Activated B cell treated with CpG ODN at 0.5 μM for 24 hours (primary cell): ENCODE measurements around the gene GFAP. TPM values are rescaled to one million over a fixed set of nuclear protein-coding genes. Genes with fewer than 3 reads are reported as not detected.

Source experiments
- ATAC-seq: fragments of 200-7000 bp; cut with Tn5 transposase; one replicate; pipeline ENCODE4 v1.10.0; 2021; ENCODE audit warnings: low read depth, mild to moderate bottlenecking, moderate library complexity
- CTCF ChIA-PET: fragments of 350-600 bp; sonication (Branson Sonifier 250); formaldehyde crosslinking; loops from one replicate; lab custom pipeline; 2021; ENCODE audit warnings: antibody characterized with exemption; lab: Charles Lee
- POLR2A ChIA-PET: fragments of 350-600 bp; sonication (Branson Sonifier 250); formaldehyde crosslinking; loops from one replicate; lab custom pipeline; 2021; ENCODE audit warnings: antibody characterized with exemption; lab: Charles Lee
- DNase-seq: peaks from one replicate; pipeline ENCODE4 v3.0.0; 2022
- H3K27ac Mint-ChIP-seq: one replicate; pipeline ENCODE4 v1.8.0; 2020; ENCODE audit warnings: mixed read lengths
- H3K27me3 Mint-ChIP-seq: one replicate; pipeline ENCODE4 v1.8.0; 2021; ENCODE audit warnings: mixed read lengths
- H3K36me3 Mint-ChIP-seq: one replicate; pipeline ENCODE4 v1.8.0; 2021; ENCODE audit warnings: low read depth, mixed read lengths
- H3K4me1 Mint-ChIP-seq: one replicate; pipeline ENCODE4 v1.8.0; 2021; ENCODE audit warnings: mixed read lengths
- H3K4me3 Mint-ChIP-seq: one replicate; pipeline ENCODE4 v1.8.0; 2020; ENCODE audit warnings: mild to moderate bottlenecking, mixed read lengths
- H3K9me3 Mint-ChIP-seq: one replicate; pipeline ENCODE4 v1.8.0; 2020; ENCODE audit warnings: mixed read lengths
- CTCF ChIP-seq: fragments of 200-600 bp; IDR thresholded peaks from one replicate; pipeline ENCODE4 v1.8.0; 2022; ENCODE audit warnings: antibody characterized with exemption, mild to moderate bottlenecking
- intact Hi-C: fragments of 100-400 bp; cut with micrococcal nuclease; formaldehyde crosslinking; loops from one replicate; pipeline ENCODE4 v1.15.1; 2024
- total RNA-seq: library from RNA; stranded (reverse); gene quantifications from 2 replicates; pipeline ENCODE4 v1.2.3, GENCODE V29; 2022

The GFAP gene
- total RNA-seq, 1 donor from 2014 or later: not detected

- H3K36me3 Mint-ChIP-seq: no peaks in the 10 kb centered on the region
- H3K4me1 Mint-ChIP-seq: peaks cover 19% of the 10 kb centered on the region
- DNase-seq (no peak), ATAC-seq (no peak)
- intact Hi-C loops: no loop called here
- POLR2A ChIA-PET: interaction anchor here (0.6 kb wide), 1 partner anchor 183 kb away, joined by 3 read pairs; no protein-coding TSS in a partner anchor
- CTCF ChIA-PET: no interaction called here
- TF ChIP-seq CTCF: no peak
- no peak overlapping the region for H3K4me3 Mint-ChIP-seq
- no peaks in the 10 kb centered on the region for H3K9me3 Mint-ChIP-seq
- H3K27ac Mint-ChIP-seq: no peak overlapping the region
- peaks cover 29% of the 10 kb centered on the region for H3K27me3 Mint-ChIP-seq
These were observed 821 bp upstream of the GFAP start for GRCh38 chr17:44915862-44916780.

GRCh38 chr17:44914698-44915271, 515 bp downstream of the GFAP start:
- no peak overlapping the region for H3K27ac Mint-ChIP-seq

GRCh38 chr17:44914148-44914547, 1.2 kb downstream of the GFAP start:
- H3K36me3 Mint-ChIP-seq: no peaks in the 10 kb centered on the region
- DNase-seq: no peak
- no peaks in the 10 kb centered on the region for H3K9me3 Mint-ChIP-seq
- H3K27me3 Mint-ChIP-seq: peaks cover 34% of the 10 kb centered on the region
- no peak overlapping the region for H3K4me3 Mint-ChIP-seq
- H3K27ac Mint-ChIP-seq: peak overlapping the region; percentile 35
- intact Hi-C loops: no loop called here
- POLR2A ChIA-PET: interaction anchor here (0.6 to 0.9 kb wide), 2 partner anchors 109 to 110 kb away, joined by 4 to 6 read pairs; no protein-coding TSS in a partner anchor
- CTCF ChIA-PET: no interaction called here
- no peak for ATAC-seq
- no peak for TF ChIP-seq CTCF
- H3K4me1 Mint-ChIP-seq: peaks cover 13% of the 10 kb centered on the region

More at GRCh38 chr17:44914698-44915271, 515 bp downstream of the GFAP start:
- Mint-ChIP-seq H3K4me3 (no peak overlapping the region), H3K9me3 (no peaks in the 10 kb centered on the region), H3K36me3 (no peaks in the 10 kb centered on the region), H3K4me1 (peaks cover 13% of the 10 kb centered on the region), H3K27me3 (peaks cover 34% of the 10 kb centered on the region)
- ATAC-seq: no peak
- POLR2A ChIA-PET: interaction anchor here (0.9 kb wide), 1 partner anchor 110 kb away, joined by 4 read pairs; no protein-coding TSS in a partner anchor
- TF ChIP-seq CTCF: no peak
- no peak for DNase-seq
- CTCF ChIA-PET: no interaction called here
- intact Hi-C loops: no loop called here

- POLR2A ChIA-PET: interaction anchor here (0.6 kb wide), 1 partner anchor 109 kb away, joined by 6 read pairs; no protein-coding TSS in a partner anchor
- intact Hi-C loops: no loop called here
- CTCF ChIA-PET: interaction anchor here (1.2 kb wide), 1 partner anchor 185 kb away, joined by 4 read pairs; no protein-coding TSS in a partner anchor
- TF ChIP-seq CTCF: no peak
- no peaks in the 10 kb centered on the region for H3K9me3 Mint-ChIP-seq
- DNase-seq (no peak), ATAC-seq (no peak)
- H3K4me1 Mint-ChIP-seq: peaks cover 13% of the 10 kb centered on the region
- no peak overlapping the region for H3K27ac Mint-ChIP-seq
- H3K36me3 Mint-ChIP-seq: no peaks in the 10 kb centered on the region
- no peak overlapping the region for H3K4me3 Mint-ChIP-seq
- H3K27me3 Mint-ChIP-seq: peaks cover 34% of the 10 kb centered on the region
These were observed 1.6 kb downstream of the GFAP start for GRCh38 chr17:44913676-44914075.
